GM21515 (cell line): Measurements from ENCODE around the gene SLC13A4.
A peak's percentile ranks its signal among the peaks of the same experiment; 100 is the strongest.
"Not testable (repeated sequence)": the region's sequence is repeated elsewhere in the genome, so short reads cannot be mapped to it uniquely, and the experiment has no call there.

ENCODE experiments used
- ATAC-seq: cut with Tn5 transposase; IDR thresholded peaks from one replicate; pipeline ENCODE4 v1.9.1; 2021; ENCODE audit not compliant: unreplicated experiment

SLC13A4 gene

DNA sequence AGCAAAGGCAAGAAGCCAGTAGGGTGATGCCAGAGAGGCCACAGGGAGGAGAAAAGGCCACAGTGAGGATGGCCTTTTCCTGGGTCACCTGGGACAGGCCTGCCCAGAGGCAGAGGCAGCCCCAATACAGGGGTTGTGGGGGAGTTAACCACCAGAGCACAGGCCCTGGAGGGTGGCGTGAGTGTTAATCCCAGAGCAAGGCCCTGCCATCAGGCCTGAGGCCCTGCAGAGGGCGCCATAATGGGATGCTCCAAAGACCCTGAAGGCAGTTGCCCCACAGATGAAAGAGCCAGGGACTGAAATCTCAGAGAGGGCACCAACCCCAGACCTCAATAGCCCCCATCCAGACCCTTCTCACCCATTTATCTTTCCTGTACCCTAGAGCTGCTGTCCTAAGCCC lies 23.9 kb downstream of the SLC13A4 start:
- ATAC-seq = no peak

DNA sequence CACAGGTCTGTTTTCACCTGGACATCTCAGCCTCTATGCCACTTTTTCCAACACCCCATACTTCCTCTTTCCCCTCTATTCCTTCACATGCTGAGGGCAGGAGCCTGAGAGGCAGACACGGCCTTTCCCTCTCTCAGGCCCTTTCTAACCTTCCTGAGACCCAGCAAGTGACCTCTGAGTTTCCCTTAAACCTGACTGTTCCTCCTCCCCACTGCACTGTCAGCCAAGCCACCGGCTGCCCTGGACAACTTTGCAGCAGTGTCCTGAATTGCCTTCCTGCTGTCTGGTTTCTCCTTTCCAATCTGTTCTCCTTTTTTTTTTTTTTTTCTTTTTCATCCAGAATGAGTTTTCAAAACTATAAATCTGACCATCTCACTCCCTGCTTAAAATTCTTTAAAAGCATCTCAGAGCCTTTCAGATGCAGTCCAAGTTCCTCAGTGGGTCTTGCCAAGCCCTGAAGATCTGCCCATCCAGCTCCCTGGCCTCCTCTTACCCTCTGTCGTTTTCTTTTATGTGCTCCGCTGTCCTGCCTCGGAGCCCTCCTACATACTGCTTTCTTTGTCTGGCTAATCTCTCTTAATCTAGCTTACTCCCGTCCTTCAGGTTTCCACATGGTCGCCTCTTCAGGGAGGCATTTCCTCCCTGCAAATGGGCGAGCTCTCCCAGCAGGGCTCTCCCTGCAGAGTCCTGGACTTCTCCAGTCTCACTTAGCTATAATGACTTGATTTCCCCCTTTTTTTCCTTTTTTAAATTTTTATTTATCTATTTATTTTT lies 30.5 kb downstream of the SLC13A4 start:
- ATAC-seq = no peak

DNA sequence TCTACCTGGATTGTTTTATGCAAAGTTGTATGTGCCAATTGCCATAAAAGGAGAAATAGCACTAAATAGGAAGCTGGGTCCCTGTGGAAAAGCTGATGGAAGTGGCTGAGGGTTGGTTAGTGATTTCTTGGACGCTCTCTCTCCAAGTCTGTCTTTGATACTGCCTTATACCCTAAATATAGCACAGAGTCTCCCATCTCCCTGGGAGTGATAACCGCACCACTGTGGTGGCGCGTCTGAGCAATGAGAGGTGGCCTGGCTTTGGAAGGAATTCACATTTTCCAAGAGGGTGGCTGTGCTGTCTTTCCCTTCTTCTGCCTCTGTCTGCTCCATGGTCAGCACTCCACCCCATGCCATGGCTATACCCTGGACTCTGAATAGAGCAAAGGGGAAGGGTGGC lies 34.4 kb downstream of the SLC13A4 start:
- no peak for ATAC-seq

DNA sequence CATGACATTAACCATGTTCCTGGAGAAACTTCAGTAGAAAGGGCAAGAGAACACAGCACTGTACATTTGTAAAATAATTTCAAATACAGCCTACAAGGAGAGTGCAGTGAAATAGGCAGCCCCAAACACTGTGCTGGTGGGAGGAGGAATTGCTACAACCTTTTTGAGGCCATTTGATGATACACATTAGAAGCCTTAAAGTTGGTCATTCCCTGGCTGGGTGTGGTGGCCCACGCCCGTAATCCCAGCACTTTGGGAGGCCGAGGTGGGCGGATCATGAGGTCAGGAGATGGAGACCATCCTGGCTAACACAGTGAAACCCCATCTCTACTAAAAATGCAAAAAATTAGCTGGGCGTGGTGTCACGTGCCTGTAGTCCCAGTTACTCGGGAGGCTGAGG lies 35.4 kb downstream of the SLC13A4 start:
- ATAC-seq = not testable (repeated sequence)

DNA sequence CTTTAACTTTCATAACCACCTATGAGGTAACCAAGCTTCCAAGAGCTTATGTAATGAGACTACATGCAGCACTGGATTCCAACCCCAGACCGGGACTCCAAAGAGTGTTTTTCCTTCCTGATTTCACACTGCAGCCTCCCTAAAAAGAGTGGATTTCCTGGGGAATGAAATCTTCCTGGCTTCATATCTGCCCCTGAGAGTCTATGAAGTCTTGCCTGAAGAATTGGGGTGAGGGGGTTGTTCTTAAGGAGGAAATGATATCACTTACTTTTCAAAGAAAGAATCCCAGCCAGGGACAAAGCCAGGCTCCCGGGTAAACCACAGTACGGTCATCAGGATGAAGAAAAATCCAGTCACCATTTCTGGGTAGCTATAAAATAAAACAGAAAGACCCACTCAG lies 35.9 kb downstream of the SLC13A4 start:
- no peak for ATAC-seq

DNA sequence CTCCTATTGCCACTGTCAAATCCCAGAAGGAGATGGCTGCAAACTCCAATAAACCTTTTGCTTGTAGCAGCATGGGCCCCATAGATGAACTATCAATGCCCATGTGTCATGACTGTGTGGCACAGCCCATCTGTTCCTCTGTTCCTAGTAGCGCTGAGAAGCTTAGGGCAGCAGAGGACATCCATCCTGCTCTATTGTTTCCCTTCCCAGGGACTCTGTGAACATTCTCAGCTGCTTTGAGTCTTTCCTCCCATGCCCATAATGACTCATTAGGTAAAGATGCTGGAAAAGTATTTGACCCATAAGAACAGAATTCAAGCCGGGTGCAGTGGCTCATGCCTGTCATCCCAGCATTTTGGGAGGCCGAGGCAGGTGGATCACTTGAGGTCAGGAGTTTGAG lies 37.4 kb downstream of the SLC13A4 start:
- ATAC-seq = no peak

DNA sequence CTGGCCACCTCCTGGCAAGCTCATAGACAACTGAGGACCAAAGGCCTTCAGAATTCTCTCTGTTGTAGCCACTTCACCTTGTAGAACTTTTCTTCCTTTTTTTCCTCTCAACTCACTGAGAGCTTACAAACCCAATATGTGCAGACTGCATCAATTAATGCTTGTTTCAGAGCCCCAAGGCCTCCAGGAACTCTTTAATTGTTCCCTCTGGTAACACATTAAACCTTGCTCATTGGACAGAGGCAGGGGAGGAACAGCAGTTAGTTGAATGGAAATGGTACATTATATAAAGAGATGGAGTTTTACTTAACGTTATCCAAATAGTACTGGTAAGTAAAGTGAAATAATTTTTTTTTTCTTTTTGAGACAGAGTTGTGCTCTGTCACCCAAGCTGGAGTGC lies 40.5 kb downstream of the SLC13A4 start:
- no peak for ATAC-seq

DNA sequence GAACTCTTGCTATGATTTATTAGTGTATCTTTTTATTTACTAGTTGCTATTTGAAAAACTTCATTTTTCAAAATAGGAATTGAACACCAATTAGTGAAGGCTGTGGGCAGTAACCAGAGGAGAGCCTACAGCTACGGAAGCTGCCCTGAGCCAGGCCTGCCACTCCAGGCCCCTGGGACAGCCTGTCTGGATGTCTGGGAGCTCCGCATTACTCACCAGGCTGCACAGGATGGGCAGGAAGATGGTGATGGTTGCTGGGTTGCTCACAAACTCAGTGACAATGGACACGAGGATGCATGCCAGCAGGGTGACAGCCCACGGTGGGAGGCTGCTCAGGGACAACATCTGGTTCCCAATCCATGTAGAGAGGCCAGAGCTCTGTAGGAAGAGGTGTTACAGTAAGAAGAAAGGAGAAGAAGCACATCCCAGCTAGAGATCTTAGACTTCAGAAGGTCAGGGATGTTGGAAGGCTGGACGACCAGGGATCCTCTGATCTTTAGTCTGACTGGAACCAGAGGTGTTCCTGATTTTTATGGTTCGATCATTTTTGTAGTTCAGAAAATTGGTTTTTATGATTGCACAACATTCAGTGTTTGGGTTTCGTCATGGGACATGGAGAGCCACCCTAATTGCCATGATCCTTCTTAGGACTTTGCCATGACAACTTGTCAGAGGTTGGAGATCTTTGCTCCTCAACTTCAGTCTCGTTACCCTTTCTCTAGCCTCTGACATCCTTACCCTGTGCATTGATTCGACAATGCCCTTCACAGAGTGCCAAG lies 42.5 kb downstream of the SLC13A4 start:
- ATAC-seq = no peak

DNA sequence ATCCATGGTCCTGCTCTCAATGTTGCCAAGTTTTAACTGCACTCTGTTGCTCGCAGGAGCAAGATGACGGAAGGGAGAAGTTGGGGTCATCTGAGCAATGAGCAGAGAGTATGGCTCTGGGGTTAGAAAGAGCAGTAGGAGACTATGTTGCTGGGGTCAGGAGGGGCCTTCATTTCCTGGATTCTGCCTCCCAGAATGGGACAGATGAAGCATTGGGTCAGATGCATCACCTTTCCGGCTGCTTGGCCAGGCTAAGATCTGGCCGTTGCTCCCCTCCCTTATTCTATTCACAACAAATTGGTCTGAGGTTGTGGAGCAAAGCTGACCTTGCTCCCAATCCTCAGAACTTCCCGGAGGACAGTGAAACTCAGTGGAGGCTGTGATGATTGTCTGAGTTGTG lies 43.3 kb downstream of the SLC13A4 start:
- ATAC-seq = no peak

DNA sequence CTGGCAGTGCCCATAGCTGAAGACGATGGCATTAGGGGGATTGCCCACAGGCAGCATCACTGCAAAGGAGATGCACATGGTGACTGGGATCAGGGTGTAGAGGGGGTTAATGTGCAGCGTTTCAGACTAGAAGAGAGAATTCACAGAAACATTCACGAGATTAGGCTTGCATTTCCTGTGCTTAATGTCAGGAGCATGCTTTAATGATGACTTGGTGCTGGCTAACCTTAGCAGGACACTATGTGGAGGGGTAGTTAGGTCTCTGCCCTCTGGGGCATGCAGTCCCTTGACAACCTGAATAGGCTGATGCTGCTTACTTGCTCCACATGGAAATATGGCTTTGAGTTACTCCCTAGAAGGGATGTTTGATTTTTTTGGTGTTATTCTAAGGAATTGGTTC lies 43.9 kb downstream of the SLC13A4 start:
- ATAC-seq = no peak

DNA sequence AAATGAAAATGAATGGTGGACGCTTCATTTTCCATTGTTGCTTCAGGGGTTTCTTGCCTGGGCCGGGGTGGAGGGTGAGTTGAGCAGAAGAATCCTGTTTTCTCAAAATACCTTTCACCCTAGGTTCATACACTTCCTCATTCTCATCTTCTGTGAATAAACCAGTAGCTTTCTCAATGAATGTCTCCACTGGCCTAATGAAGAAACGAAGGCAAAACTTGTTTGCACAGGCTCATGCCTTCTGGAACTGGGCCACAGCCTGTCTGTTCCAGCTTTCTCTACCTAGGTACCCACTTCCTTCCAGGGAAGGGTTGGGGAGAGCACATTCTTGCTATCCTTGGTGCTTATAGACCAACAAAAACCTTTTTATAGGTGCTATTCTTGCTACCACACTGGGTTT lies 44.4 kb downstream of the SLC13A4 start:
- no peak for ATAC-seq

DNA sequence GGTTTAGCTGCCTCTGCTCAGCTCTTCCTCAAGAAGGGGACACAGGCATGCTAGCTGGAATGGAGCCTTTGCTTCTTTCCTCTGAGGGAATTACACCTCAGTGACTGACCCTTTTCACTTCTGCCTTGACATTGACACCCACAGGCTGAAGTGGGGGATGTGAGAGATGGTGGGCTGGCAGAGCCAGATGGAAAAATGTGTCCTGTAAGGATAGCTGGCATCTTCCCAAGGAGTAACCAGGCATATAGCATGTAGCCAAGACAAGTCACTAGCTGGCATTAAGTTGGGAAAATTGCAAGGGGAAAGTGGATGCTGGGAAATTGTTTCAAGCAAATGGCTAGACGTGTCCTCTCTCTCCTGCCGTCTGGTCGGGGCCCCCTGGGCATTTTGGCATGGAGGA lies 45.8 kb downstream of the SLC13A4 start:
- no peak for ATAC-seq

DNA sequence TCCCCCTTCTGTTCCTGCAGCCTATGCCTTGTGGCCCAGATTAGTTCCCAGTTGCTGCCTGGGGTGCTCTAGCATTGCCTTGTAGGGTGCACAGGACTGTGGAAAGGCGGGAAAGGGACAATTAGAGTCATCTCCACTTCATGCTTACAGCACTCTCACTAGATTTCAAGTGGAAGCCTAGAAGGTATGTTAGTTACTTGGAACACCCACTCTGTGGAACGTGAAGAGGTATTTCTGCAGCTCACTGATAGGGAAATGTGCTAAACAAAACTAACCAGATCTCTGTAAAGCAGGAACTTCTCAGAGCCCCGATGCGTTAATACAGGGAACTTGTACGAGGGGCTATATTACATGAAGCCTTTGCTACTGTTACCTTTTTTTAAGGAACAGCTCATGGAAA lies 46.2 kb downstream of the SLC13A4 start:
- ATAC-seq = no peak

DNA sequence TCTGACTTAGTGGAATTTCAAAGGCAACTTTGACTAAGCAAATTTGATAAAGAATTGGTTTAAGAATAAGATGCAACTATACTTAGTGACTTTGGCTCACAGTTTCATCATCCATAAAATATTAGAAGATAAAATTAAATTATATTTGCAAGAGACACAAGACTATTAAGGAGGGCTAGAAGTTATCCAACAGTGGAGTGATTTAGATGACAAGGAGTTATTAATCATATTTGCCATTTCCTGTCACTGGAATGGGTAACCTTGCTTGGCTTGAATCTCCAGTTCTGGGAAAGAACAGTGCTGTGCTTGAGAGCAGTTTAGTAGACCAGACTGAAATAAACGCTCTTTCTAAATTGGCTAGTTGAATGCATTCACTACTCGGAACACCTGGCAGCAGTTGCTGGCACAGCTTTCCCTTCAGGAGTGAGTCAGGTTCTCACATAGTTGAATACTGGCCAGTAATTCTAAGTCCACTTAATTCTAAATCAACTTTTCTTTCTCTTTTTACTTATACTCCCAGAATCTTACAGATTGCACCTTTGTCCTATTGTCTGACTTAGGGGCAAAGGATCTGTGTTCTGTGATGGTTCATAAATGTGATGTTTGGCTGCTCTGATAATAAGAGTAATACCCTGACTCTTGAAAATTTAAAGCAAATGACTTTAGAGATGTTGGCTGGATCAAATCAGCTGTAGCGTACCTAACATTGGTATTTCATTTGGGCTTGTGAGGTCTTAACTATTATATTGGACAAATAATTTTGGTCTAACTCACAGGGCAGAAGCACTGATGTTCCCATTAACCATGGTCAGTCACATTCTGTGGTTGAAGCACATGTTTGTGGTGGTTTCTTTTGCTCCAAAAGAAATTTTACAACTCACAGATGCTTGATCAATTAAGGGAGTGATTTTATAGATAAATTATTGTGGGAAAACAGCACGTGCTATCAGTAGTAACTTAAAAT lies 49.1 kb downstream of the SLC13A4 start:
- no peak for ATAC-seq

DNA sequence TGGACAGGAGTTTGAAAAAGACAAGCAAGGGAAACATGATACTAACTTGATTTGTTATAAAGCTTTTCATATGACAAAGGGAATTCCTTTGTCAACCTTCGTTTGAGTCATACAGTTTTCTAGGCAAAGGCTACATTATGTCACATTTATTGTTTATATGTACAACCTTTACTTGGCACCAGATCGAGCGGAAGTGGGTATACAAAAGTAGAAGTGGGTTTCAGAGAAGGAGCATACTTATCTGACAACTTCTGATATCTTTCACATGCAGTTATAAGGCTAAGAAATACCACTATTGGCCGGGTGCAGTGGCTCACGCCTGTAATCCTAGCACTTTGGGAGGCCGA lies 54.7 kb downstream of the SLC13A4 start:
- no peak for ATAC-seq

DNA sequence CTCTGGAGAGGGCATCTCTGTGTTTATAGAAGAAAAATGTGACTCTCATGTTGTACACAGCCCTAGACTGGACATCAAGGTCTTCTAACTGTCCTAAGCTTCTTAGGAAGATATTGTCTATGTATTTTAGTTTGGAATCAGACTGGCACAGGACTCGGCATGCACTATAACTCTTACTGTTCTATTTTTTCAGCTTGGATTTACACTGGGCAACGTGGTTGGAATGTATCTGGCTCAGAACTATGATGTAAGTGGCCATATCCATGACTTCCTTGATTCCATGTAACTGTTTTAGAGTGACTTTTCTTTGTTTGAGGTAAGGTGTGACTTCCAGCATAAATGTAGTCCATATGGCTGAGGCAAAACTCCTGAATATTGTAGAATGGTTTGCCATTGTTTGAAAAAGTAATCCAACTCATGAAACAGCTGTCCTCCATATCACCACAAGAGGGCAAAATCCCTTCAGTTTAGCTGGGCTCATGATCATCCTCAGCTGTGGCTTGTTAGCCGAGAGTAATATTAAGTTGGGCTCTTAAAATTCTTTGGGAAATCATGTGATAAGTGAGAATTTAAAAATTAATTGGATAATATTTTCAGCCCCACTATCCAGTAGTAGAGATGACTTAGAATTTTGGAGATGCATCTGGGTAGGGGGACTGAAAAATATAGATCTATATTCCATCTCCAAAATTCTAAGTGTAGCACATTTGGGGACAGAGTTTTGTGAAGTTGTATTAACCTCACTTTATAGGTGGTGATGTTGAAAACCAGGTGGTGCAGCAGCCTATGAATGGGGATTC lies 55.2 kb downstream of the SLC13A4 start:
- ATAC-seq = peak; percentile 77

DNA sequence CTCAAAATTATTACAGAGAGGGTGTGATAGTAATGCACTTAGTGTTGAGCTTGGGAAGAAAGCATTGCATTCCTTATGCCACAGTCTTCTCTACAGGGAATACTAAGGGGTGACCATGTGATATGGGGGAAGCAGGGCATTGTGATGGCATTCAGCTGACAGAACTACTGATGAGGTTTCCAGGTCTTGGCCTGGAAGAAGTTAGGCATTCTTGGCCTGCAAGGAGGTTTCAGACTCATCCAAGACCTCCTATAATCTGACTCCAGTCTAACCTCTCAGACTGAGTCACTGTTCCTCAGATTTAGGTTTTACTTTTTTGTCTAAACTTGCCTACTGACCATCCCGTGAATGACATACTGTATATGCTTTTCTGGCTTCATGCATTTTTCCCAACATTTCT lies 57.8 kb downstream of the SLC13A4 start:
- no peak for ATAC-seq

DNA sequence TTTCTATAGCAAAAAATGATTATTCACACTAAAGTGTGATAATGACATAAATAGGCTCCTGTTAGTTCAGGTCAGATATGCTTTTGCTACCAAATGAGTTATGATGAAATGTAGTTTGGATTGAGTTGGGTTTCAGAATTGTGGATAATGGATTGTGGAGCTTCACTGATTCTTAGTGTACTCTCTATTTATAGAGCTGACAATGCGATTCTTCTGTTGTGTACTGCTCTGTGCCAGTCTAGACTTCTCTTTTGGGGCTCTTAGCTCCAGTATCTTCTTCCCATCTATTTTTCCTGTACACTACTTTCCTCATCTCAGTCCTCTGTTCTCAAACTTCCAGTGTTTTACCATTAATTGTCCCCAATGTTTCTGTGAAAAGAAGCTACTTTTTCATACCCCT lies 58.2 kb downstream of the SLC13A4 start:
- no peak for ATAC-seq

DNA sequence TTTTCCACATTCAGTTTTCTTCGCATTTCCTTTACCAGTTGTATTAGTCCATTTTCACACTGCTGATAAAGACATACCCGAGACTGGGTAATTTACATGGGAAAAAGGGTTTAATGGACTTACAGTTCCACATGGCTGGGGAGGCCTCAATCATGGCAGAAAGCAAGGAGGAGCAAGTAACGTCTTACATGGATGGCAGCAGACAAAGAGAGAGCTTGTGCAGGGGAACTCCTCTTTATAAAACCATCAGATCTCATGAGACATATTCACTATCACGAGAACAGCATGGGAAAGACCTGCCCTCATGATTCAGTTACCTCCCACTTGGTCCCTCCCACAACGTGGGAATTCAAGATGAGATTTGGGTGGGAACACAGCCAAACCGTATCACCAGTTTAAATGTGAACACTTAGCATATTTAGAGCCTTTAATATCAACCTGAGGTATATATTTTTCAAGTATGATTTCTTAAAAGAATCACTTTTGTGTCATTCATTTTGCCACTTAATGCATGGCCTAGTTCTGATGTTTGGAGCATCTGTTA lies 59.1 kb downstream of the SLC13A4 start:
- not testable (repeated sequence) for ATAC-seq

DNA sequence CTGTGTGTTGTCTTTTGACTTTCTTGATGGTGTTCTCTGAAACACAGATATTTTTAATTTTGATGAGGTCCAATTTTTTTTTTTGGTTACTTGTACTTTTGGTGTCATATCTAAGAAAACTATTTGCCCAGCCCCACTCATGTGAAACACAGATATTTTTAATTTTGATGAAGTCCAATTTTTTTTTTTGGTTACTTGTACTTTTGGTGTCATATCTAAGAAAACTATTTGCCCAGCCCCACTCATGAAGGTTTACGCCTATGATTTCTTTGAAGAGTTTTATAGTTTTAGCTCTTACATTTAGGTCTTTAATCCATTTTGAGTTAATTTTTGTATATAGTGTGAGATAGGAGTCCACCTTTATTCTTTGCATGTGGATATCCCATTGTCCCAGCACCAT lies 60.4 kb downstream of the SLC13A4 start:
- not testable (repeated sequence) for ATAC-seq
